ENCODE results near the gene AAK1. TPM values are rescaled to one million over a fixed set of nuclear protein-coding genes. Genes with fewer than 3 reads are reported as not detected.

Gene AAK1
- total RNA-seq, 4 donors from 2014 or later = 34.8 to 109 (median 70.2) TPM

DNA sequence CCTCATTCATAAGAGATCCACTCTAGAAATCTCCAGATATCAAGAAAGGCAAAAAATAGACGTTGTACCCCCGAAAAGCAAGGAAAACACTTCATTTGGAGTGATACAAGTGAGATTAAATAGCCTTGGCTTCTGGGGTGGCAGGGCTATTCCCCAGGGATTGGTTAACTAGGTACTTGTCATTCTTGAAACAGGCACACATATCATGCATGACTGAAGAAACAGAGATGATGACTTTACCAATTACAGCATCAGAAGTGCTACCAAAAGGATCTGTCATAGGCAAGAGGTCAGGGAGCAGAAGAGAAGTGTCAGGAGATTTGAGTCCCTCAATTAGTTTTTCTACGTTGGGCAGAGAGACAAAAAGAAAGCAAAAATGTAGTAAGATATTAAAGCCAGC is 161.1 kb downstream of the AAK1 start:
- Histone ChIP-seq H3K4me1 (peaks cover 4 to 38% (median 19%) of the 10 kb centered on the region in 4 donors), H3K36me3 (peaks cover 0 to 7% (median 0%) of the 10 kb centered on the region in 4 donors), H3K4me3 (no peak overlapping the region), H3K9me3 (no peaks in the 10 kb centered on the region), H3K27ac (peak overlapping the region; percentile 75 to 81 (median 78)), H3K27me3 (no peaks in the 10 kb centered on the region)
- WGBS, 2 donors (ENCODE audit: low coverage in 1 of 2) = 64 to 70% methylated on average over 3 of the region's 3 CpGs
- TF ChIP-seq POLR2AphosphoS5 (IDR thresholded peaks at IDR 0.05) (no peak), POLR2A (IDR thresholded peaks at IDR 0.05) (no peak), EP300 (IDR thresholded peaks at IDR 0.05; ENCODE audit: low read depth) (no peak)
- TF ChIP-seq, protein P1, sequence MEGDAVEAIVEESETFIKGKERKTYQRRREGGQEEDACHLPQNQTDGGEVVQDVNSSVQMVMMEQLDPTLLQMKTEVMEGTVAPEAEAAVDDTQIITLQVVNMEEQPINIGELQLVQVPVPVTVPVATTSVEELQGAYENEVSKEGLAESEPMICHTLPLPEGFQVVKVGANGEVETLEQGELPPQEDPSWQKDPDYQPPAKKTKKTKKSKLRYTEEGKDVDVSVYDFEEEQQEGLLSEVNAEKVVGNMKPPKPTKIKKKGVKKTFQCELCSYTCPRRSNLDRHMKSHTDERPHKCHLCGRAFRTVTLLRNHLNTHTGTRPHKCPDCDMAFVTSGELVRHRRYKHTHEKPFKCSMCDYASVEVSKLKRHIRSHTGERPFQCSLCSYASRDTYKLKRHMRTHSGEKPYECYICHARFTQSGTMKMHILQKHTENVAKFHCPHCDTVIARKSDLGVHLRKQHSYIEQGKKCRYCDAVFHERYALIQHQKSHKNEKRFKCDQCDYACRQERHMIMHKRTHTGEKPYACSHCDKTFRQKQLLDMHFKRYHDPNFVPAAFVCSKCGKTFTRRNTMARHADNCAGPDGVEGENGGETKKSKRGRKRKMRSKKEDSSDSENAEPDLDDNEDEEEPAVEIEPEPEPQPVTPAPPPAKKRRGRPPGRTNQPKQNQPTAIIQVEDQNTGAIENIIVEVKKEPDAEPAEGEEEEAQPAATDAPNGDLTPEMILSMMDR (IDR thresholded peaks at IDR 0.05) = no peak
- no peak for DNase-seq
- in situ Hi-C loops (cut with MboI; ENCODE audit: low pct_ligation_motif_present in 1 of 4, low pct_unique_long_range_greater_than_20kb in 1 of 4, low sequenced_read_pairs in 3 of 4) (no loop called here), intact Hi-C loops (cut with DNase I; ENCODE audit: low total_unique reads) (no loop called here)

DNA sequence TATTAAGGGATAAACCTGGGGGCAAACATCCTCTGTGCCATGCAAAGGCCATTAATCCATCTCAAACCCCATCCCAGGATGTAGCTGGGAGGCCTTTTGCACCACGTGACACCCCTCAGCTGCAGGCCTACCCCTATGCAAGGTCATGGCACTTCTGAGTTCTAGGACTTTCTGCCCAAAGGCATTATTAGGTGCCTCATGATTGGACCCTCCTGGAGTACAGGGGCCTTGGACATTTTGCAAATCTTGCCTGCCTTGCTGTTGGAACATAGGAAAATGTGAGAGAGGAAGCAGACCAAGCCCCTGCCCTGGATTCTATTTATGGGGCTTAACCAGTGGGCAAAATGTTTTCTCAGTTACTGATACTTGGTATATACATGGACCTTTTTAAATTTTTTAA is 162.1 kb downstream of the AAK1 start:
- H3K9me3 ChIP-seq = no peaks in the 10 kb centered on the region
- H3K27ac ChIP-seq = no peak overlapping the region
- TF ChIP-seq POLR2A (IDR thresholded peaks at IDR 0.05) (no peak), POLR2AphosphoS5 (IDR thresholded peaks at IDR 0.05) (no peak), EP300 (IDR thresholded peaks at IDR 0.05; ENCODE audit: low read depth) (no peak)
- TF ChIP-seq, protein P1 (IDR thresholded peaks at IDR 0.05) = no peak
- 82% methylated on average over 1 of the region's 1 CpG; no CpG with 5 or more reads in 1 of the 2 donors for WGBS, 2 donors (ENCODE audit: low coverage in 1 of 2)
- H3K4me1 ChIP-seq = peaks cover 4 to 38% (median 19%) of the 10 kb centered on the region in 4 donors
- in situ Hi-C loops (cut with MboI; ENCODE audit: low pct_ligation_motif_present in 1 of 4, low pct_unique_long_range_greater_than_20kb in 1 of 4, low sequenced_read_pairs in 3 of 4) = no loop called here
- intact Hi-C loops (cut with DNase I; ENCODE audit: low total_unique reads) = no loop called here
- no peaks in the 10 kb centered on the region for H3K27me3 ChIP-seq
- H3K4me3 ChIP-seq = no peak overlapping the region
- no peak for DNase-seq
- no peaks in the 10 kb centered on the region for H3K36me3 ChIP-seq

DNA sequence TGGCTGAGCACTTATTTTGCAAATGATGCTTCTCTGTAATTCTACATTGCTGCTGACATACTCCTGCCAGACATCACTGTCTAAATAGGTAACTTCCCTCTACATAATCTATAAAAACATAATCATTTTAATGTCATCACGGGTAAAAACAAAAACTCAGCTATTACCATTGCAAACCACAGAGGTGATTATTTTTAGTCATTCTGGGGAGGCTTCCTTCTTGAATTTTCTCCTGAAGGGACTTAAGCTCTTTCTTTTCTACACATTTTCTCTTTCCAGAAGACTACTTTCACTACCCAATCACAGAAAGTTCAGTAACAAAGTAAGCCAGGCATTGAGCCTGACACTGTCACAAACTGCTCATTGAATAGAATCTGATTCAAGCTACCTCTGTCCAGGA is 165.9 kb downstream of the AAK1 start:
- TF ChIP-seq, protein P1 (IDR thresholded peaks at IDR 0.05) = no peak
- TF ChIP-seq POLR2A (IDR thresholded peaks at IDR 0.05) (no peak), EP300 (IDR thresholded peaks at IDR 0.05; ENCODE audit: low read depth) (no peak), POLR2AphosphoS5 (IDR thresholded peaks at IDR 0.05) (no peak)
- H3K4me1 ChIP-seq = peaks cover 0 to 15% (median 10%) of the 10 kb centered on the region in 4 donors
- H3K36me3 ChIP-seq = no peaks in the 10 kb centered on the region
- no peaks in the 10 kb centered on the region for H3K9me3 ChIP-seq
- H3K4me3 ChIP-seq = no peak overlapping the region
- no peak for DNase-seq
- intact Hi-C loops (cut with DNase I; ENCODE audit: low total_unique reads) = no loop called here
- WGBS, 2 donors (ENCODE audit: low coverage in 1 of 2) = 50 to 56% methylated on average over 1 of the region's 1 CpG
- no peaks in the 10 kb centered on the region for H3K27me3 ChIP-seq
- no peak overlapping the region for H3K27ac ChIP-seq
- in situ Hi-C loops (cut with MboI; ENCODE audit: low pct_ligation_motif_present in 1 of 4, low pct_unique_long_range_greater_than_20kb in 1 of 4, low sequenced_read_pairs in 3 of 4) = no loop called here

DNA sequence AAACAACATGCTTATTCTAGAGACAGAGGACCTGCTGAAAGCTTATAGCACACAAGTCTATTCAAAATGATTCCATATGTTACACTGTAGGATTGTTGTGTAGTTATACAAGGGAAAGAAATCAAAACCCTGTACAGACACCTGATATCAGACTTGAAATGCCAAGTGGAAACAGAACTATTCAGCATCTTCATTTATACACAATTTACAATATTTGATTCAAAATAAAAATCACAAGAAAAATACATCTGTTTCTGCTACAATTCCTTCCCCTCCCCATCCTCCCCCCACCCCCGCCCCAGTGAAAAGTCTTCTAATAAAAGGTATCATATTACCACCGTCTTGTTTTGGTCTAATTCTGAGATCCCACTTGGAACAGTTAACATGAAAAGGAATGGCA is 168.9 kb downstream of the AAK1 start:
- Histone ChIP-seq H3K9me3 (no peaks in the 10 kb centered on the region), H3K27me3 (no peaks in the 10 kb centered on the region), H3K36me3 (no peaks in the 10 kb centered on the region), H3K4me1 (peaks cover 0 to 13% (median 7%) of the 10 kb centered on the region in 4 donors), H3K27ac (no peak overlapping the region), H3K4me3 (no peak overlapping the region)
- TF ChIP-seq, protein P1 (IDR thresholded peaks at IDR 0.05) = no peak
- TF ChIP-seq EP300 (IDR thresholded peaks at IDR 0.05; ENCODE audit: low read depth) (no peak), POLR2AphosphoS5 (IDR thresholded peaks at IDR 0.05) (no peak), POLR2A (IDR thresholded peaks at IDR 0.05) (no peak)
- intact Hi-C loops (cut with DNase I; ENCODE audit: low total_unique reads) (no loop called here), in situ Hi-C loops (cut with MboI; ENCODE audit: low pct_ligation_motif_present in 1 of 4, low pct_unique_long_range_greater_than_20kb in 1 of 4, low sequenced_read_pairs in 3 of 4) (no loop called here)
- 97% methylated on average over 2 of the region's 2 CpGs for whole genome bisulfite sequencing, 2 donors (ENCODE audit: low coverage in 1 of 2)
- no peak for DNase-seq
